CD4-positive, alpha-beta T cell treated with Interleukin-1 beta for 1 hour (primary cell): ENCODE results near the gene NTNG1.
A peak's percentile ranks its signal among the peaks of the same experiment; 100 is the strongest.

Source experiments
- DNase-seq, 2 donors: peaks; one replicate each; pipeline ENCODE4 v3.0.0-alpha.2; 2020 to 2022

NTNG1 gene

DNA sequence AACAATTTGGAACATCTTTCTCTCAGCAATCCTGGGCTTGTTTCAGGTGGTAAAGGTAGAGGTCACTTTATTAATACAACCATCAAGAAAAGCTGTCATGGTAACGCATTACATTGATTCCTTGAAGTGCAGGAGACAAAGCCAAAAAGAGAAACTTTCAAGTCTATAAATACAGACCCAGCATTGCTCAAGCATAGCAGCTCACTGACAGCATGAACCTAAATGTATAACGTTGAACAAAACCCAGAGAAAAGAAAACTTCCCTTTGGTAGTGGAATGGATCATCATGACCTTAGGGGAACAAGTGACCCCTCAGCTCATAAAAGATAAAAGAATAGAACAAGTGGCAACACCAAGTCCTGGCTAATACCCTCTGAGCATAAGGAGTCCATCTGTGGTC lies 332.2 kb downstream of the NTNG1 start:
- no peak for DNase-seq

DNA sequence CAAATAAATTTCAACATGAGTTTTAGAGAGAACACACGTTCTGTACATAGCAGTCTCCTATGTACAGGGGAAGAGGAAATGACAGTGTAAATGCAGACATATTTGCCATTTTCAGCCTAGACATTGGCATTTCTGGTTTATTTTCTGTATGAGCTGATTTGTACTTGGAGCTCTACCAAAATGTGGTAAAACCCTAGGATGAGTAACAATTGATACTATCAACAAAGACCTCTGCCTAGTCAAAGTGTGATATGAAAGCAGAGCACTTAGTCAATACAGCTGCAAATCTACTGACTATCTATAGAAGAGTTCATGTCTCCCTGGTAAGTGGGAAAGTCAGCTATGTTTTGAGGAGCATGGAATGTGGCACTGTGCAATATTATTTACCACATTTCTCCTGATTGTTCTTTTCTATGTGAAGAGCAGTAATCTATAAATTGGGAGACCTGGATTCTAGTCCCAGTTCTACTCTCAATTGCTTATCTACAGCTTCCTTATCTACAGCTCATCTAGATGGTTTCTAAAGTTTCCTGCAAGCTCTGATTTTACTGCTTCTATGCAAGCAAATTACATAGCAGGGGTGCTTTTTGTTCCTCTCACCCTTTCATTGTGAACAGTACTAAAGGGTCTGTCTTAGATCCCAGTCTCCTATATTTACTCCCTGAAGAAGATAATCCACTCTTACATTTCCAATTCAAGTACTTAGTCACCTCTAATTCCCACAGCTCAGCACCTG lies 334.2 kb downstream of the NTNG1 start:
- DNase-seq = no peak

DNA sequence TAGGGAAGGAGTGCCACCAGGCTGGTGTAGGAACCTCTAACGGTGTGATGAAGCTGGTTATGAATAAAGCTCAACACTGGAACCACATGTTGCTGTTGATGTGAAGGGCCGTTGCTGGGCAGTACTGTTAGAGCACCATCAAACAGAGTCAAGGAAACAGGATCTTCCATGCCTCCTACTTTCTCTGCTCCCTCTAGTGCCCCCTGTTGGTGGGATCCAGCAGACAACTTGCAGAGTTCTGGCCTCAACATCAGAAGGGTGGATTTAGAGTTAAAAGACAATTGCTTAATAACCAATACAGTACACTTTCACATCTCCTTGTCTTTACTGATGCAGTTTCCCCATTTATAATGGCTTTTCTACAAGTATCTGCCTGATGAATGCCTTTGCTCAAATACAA lies 336.4 kb downstream of the NTNG1 start:
- no peak for DNase-seq

DNA sequence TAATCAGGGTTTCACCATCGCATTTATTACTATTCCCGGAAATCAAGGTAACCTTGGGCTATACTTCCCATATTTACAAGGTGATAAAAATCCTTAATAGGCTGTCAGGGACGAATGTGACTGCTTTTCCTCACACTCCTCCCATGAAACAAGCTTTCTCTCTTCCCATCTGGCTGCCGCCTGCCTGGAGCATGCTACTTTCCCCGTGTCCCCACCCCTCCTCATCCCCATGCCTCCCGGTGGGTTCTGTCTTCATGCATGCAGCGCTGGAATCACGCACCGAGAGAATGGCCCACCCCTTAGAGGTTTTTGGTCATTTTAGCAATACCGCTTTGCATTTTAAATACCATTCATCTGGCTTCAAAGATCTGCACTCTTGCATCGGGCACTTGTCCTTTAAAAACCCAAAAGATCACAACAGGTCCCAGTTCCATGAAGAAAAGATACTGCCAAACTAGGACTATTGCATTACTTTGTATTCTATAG lies 339.1 kb downstream of the NTNG1 start:
- no peak for DNase-seq

DNA sequence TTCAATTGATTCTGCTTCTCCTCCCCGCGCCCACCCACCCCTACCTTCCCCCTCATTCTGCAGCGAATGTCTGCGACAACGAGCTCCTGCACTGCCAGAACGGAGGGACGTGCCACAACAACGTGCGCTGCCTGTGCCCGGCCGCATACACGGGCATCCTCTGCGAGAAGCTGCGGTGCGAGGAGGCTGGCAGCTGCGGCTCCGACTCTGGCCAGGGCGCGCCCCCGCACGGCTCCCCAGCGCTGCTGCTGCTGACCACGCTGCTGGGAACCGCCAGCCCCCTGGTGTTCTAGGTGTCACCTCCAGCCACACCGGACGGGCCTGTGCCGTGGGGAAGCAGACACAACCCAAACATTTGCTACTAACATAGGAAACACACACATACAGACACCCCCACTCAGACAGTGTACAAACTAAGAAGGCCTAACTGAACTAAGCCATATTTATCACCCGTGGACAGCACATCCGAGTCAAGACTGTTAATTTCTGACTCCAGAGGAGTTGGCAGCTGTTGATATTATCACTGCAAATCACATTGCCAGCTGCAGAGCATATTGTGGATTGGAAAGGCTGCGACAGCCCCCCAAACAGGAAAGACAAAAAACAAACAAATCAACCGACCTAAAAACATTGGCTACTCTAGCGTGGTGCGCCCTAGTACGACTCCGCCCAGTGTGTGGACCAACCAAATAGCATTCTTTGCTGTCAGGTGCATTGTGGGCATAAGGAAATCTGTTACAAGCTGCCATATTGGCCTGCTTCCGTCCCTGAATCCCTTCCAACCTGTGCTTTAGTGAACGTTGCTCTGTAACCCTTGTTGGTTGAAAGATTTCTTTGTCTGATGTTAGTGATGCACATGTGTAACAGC lies 339.9 kb downstream of the NTNG1 start:
- peak in 1 of 2 donors; percentile 30 for DNase-seq

DNA sequence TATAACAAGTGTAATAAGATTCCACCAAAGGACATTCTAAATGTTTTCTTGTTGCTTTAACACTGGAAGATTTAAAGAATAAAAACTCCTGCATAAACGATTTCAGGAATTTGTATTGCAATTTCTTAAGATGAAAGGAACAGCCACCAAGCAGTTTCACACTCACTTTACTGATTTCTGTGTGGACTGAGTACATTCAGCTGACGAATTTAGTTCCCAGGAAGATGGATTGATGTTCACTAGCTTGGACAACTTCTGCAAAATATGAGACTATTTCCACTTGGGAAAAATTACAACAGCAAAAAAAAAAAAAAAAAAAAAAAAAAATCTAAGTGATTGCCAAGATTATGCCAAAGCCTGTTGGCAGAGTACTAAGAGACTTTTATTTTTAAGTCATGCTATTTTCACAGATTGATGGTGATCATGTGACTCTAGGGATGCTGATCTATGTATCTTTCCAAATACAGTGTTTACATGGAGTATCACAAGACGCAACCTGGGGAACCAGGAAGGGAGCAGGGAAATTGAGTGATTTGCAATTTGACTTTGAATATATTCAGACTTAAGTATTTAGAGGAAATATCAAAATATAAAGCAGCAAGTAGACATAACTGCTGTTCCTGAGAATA lies 341.0 kb downstream of the NTNG1 start:
- DNase-seq = no peak

DNA sequence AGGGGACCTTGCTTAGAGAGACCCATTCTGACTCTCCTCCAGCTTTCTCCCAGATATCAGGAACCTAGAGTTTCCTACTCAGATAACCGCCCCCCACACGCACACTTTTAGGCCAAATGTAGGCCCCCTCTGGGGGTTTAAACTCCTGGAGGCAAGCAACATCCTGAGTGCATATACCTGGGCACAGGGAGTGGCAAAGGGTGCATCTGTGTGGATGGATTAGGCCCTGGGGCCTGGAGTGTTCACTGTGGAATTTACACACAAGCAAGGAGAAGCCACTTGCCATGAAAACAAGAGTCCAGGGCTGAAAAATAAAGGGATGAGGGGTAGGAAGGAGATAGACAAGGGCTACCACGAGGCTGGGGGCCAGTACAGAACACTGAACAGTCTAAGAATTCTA lies 343.1 kb downstream of the NTNG1 start:
- DNase-seq = no peak

DNA sequence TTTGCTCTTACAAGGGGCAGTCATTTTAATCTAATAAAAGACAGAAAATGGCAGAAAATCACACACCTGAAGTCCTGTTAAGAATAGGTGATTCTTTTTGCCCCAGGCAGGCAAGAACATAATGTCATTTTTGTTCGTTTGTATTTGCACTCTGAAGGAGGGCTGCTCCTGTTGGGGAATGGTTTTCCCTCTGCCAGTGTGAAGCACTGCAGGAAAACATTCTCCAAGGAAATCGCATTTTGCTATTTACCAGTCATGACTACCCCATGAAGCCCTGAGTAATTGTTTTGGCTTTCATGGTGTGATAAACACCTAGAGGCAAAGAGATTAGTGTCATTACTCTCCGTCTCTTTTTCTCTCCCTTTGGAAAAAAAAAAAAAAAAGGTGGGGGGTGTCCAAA lies 345.5 kb downstream of the NTNG1 start:
- no peak for DNase-seq

DNA sequence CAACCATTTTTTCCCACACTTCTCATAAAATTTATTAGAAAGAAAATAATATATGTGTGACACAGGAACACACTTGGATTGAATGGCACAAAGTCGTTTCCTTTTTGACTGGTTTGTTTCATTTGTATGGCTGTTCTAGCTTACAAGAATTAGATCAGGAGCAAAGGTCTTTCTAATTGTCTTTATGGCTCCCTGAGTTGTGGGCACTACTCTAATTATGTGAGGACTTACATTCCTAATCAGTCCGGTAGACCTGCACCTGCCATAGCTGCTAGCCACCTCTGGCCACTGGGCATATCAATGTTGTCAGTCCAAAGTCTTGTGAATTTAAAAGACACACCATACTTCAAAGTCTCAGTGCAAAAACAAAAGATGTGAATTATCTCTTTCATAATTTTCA lies 346.7 kb downstream of the NTNG1 start:
- DNase-seq = no peak

DNA sequence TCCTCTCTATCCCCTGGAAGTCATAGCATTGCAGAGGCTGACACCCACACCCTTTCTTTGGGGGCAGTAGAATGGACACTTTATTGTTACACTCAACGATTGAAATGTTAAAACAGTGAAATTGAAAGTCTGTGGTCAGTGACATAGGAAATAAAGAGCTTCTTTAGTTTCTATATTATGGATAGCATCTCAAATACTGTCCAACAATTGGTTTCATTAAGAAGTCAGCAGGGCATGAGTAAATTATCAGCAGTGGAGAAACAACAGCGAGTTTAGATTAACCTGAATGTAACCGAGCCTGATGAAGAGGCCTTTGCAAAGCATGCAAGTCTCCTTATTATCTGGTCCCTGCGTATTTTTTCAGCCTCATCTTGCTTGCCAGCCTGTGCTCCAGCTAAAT lies 350.7 kb downstream of the NTNG1 start:
- DNase-seq = no peak

DNA sequence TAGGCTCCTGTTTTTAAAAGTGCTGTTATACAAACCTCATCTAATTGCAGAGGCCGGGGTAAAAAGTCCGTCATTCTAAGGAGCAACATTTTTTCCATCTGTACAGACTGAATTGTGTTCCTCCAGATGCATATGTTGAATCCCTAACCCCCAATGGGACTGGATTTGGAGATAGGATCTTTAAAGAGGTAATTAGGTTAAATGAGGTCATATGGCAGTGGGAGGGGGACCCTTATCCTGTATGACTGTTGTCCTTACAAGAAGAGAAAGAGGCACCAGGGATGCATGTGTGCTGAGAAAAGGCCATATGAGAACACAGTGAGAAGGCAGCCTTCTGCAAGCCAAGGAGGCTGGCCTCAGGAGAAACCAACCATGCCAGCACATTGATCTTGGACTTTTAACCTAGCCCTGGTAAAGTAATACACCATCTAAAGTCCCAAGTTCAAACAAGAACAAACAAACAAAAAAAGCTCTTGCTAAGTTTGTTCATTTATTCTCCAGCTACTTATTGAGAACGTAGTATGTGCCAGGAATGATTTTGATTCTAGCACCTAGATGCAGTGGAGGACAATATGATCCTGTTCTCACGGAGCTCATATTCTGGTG lies 352.4 kb downstream of the NTNG1 start:
- no peak for DNase-seq

DNA sequence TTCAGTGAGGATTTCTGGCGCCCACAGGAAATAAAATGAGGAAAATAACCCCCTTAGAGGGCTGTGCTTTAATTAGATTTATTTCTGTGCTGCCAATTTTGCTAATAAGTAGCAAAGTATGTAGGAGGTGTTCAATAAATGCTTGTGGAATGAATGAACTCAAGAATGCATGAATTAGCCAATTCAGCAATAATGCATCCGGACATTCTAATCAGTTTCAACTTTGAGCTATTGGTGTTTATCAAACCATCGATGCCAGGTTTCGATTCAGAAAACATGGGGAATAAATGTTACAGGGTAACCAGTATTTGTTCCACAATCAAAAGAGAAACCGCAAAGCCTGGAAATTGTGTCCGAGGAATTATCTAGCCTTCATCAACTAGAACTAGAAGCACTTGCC lies 353.2 kb downstream of the NTNG1 start:
- DNase-seq = no peak

DNA sequence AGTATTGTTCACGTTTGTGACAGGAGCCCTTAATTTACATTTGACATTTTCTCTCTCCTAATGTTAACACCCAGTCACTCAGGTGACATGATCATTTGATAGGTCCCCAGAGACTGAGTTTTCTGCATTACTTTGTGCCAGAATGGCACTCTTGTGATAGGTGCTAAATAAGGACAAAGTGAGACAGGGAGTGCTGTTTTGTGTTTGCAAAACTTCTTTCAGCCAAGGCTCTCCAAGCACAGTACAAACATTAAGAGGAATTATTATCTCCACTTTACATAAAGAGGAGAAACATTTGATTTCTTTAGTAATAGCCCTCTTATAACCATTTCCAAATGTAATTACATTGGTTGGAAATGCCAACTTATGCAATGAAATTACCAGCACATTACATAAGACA lies 355.2 kb downstream of the NTNG1 start:
- DNase-seq = no peak

DNA sequence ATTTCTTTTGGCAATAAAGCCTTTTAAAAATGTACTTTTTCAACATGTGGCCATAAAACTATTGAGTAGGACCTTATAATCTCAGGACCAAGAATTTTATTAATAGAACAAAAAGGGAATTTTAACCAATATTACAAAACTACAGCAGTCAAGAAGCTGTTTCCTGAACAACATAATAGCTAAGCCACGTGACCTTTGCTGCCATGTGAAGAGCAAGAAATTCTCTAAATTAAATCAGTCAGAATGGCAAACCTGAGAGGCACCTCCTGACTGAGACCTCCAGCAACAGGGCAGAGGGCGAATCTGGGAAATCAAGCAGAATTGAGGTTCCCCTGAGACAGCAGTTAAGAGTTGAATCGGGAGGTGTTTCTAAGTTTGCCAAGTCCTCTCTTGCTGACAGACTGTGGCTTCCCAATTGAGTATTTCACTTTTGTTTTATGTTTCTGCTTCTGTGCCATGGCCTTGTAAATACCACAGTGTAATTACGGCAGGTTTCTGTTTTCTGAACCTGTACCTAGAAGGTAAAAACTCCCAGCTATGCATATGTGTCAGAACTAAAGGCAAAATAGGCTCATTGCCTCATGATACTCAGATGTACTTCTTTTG lies 358.4 kb downstream of the NTNG1 start:
- DNase-seq = no peak

DNA sequence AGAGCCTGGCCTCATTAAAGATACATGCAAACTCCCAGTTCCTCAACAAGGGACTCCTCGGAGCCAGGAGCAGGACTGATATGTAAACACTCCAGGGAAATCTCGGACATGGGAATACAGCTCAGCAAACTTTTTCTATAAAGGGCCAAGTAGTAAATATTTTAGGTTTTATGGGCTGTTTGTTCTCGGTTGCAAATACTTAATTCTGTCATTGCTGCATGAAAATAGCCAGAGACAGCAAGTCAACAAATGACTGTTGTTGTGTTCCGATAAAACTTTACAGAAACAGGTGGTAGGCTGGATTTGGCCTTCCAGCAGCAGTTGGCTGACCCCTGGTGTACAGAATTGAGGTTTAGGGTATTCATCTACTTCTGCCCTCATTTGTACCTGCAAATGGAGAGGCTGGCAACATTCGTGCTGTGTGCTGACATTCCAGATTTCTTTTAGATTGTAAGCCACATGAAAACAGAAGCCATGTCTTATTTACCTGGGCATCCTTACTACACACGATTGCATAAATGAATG lies 360.3 kb downstream of the NTNG1 start:
- no peak for DNase-seq

DNA sequence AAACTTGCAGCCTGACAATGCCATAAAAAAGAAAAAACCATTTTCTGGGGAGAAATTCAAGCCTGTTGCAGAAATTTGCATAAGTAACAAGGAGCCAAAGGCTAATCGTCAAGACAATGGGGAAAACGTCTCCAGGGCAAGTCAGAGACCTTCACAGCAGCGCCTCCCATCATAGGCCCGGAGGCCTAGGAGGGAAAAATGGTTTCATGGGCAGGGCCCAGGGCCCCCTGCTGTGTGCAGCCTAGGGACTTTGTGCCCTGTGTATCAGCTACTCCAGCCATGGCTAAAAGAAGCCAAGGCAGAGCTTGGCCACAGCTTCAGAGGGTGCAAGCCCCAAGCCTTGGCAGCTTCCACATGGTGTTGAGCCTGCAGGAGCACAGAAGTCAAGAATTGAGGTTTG lies 369.5 kb downstream of the NTNG1 start:
- no peak for DNase-seq

DNA sequence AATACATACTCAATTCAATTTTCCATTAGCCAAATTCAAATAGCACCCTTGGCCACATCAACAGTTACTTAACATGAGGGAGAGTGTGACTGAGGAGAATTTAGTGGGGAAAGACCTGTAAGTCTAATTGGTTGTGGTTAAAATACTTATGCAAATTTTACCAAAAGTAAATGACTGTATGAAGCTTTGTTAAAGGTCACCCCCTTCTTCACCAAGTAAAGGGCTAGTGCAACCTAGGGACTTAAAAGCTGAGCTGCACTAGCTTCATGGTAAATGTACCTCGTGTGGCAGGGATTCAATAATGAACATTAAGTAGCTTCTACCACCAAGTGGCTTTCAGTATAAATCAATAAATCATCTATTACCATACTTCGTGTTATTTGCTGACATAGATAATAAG lies 372.0 kb downstream of the NTNG1 start:
- DNase-seq = no peak

DNA sequence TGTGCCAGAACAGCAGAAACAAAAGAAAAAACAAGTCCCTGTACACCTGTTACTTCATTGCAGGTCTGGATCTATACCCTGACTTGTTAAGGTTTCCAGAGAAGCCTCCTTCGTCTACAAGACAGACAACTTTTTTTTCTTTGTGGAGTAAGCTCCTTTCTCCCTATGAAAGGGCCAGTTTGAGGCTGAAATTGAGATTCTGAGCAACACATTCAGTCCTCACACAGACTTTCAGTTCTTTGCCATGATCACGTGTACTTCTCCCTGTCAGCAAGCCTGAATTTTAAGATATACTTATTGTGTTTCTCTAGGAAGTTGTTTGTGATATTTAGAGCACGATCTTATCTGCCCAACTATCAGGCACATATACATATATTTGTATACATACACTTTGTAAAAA lies 374.0 kb downstream of the NTNG1 start:
- no peak for DNase-seq

DNA sequence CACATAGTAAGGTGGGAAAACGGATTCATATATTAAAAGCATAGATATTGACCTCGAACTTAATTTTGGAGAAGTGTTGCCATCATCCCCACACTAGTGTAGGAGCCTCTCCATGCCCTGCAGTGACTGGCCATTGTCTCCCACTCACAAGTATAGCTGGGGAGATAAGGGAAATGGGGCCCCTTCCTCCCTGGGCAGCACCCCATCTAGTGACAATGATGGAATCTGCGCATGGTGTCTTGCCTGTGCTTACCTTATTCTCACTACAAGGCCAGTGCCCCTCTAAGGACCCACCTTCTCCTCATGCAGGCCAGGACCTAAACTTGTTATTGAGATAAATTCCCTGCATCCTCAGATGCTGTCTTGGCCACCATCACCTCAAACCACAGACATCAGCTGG lies 374.9 kb downstream of the NTNG1 start:
- DNase-seq = no peak

DNA sequence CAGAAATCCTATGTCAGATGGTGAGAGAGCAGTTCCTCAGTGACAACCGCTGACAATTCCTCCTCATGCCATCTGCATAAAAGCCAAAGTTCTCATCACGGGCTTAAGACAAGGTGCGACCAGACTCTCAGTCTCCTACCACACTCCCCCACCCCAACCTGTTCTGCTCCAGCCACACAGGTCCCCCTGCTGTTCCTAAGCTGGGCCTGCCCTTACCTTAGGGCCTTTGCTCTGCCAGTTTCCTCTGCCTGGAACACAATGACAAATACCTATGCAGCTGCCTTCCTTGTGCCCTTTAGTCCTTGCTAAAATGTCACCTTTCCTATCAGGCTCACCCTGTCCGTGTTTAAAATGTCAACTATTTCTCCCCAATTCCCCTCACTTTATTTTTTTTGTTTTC lies 382.2 kb downstream of the NTNG1 start:
- DNase-seq = no peak

DNA sequence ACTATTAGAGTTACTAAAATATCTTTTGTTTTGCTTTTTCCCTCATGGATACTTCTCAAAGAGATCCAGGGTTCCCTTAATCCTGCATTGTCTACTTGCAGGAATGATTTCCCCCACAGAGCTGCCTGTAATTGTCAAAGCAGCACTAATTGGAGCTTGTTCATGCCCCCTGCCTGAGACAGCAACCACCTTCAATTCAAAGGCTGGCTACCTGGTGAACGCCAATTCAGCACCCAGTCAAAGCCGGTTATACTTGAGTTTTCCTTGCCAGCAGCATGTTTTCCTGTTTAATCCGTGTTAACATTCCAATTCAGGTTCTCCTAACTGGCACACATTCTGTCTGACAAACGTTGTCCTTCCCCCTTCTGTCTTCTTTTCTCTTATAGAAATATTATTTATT lies 382.9 kb downstream of the NTNG1 start:
- no peak for DNase-seq

DNA sequence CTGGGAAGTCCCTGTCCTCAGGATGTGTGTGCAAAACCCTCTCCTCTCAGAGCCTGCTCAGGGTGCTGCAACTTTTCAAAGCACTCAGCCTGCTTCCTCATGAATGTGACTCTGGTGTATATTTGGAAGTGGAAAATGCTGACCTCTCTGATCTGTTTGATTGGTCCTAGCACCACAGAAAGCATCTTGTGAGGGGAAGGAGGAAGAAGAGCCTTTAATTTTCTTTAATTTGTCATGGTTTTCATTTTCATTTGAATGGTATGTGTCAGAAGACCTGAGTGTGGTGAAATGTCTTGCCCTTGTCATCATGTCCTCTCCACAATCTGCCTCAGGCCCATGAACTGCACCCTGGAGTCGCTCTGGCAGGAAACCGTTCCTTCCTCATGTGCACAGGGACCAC lies 383.5 kb downstream of the NTNG1 start:
- no peak for DNase-seq

DNA sequence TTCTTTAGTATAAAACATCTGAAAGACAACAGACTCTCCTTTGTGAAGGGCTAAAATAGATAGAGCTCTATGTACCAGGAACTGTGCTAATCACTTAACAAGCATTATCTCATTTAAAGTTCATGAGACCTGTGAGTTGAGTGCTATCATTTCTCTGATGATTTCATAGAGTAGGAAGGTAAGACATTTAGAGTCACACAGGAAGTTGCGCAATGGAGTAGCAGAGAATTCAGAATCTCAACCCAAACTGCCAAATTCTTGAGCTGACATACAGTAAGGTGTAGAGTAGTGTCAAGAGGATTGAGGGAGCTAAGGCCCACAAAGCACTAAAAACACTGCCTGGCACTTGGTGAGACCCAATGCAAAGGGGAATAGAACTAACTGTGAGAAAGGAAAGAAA lies 384.3 kb downstream of the NTNG1 start:
- DNase-seq = no peak
